HFF-Myc (cell line): ENCODE measurements around the gene TNIP3.

ENCODE experiments used
- DNase-seq: peaks from one replicate; pipeline ENCODE4 v3.0.0-alpha.2; 2011; ENCODE audit warnings: low read depth; ENCODE audit errors: extremely low read depth
- H3K4me3 ChIP-seq: replicated peaks from 2 replicates; pipeline ENCODE4 v1.5.1; 2011; ENCODE audit warnings: low read depth, mild to moderate bottlenecking, control low read depth, low read length
- CTCF ChIP-seq: IDR thresholded peaks from 2 replicates; pipeline ENCODE4 v1.5.1; 2012; ENCODE audit warnings: mild to moderate bottlenecking, low read depth, low read length, control low read depth; ENCODE audit errors: missing control alignments

TNIP3 gene

GRCh38 chr4:121198251-121198650, 34.1 kb upstream of the TNIP3 start:
- DNase-seq, result peak; percentile 55
- no peak overlapping the region for H3K4me3 ChIP-seq
- no peak for TF ChIP-seq CTCF

- no peak for TF ChIP-seq CTCF
- DNase-seq, result no peak
- no peak overlapping the region for H3K4me3 ChIP-seq
These were observed 31.5 kb upstream of the TNIP3 start for GRCh38 chr4:121195649-121196048.

GRCh38 chr4:121192480-121192879, 28.4 kb upstream of the TNIP3 start:
- H3K4me3 ChIP-seq, result no peak overlapping the region
- no peak for DNase-seq
- TF ChIP-seq CTCF, result peak; percentile 63

GRCh38 chr4:121192013-121192412, 27.9 kb upstream of the TNIP3 start:
- H3K4me3 ChIP-seq, result no peak overlapping the region
- no peak for DNase-seq
- TF ChIP-seq CTCF, result no peak

- TF ChIP-seq CTCF, result no peak
- no peak overlapping the region for H3K4me3 ChIP-seq
These were observed 27.2 kb upstream of the TNIP3 start for GRCh38 chr4:121191361-121191760.

GRCh38 chr4:121190389-121190788, 26.3 kb upstream of the TNIP3 start:
- no peak overlapping the region for H3K4me3 ChIP-seq
- no peak for DNase-seq
- no peak for TF ChIP-seq CTCF

More at GRCh38 chr4:121191361-121191760, 27.2 kb upstream of the TNIP3 start:
- no peak for DNase-seq
